ENCODE data around the gene GATAD2A.
A peak's percentile ranks its signal among the peaks of the same experiment; 100 is the strongest.

The GATAD2A gene

GRCh38 chr19:19534556-19535265 lies 129.2 kb downstream of the GATAD2A start:
- no peak for DNase-seq

DNA sequence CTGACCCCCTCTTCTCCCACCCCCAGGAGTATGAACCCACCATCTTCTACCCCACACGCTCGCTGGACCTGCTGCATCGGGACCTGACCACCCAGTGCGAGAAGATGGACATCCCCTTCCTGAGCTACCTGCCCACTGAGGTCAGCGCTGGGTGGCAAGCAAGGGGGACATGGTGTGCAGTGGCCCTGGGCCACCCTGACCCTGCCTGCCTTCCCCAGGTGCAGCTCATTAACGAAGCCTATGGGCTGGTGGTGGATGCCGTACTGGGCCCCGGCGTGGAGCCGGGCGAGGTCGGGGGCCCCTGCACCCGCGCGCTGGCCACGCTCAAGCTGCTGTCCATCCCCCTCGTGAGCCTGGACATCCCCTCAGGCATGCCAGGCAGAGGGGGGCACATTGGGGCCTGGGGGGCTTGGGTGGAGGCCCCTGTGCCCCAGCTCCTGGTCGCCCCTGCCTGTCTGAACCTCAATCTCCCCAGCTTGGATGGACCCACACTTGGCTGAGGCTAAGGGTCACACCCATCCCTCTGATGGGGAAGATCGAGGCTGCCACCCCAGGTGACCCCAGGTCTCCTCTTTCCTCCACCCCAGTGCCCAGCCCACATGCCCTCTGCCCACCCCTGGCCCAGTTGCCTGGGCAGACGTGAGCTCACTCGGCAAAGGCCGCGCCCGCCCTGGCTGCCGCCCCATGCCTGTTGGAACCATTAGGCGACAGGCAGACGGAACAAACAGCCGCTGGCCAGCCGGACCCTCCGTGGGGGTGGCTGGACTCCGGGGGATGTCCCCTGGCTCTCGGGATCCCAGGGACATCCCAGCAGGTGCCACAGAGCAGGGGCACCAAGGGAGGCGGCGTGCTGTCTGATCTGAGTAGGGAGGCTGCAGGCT lies 130.1 kb downstream of the GATAD2A start:
- no peak for DNase-seq

- DNase-seq, result no peak
Measured at GRCh38 chr19:19537075-19538048, 131.9 kb downstream of the GATAD2A start.

DNA sequence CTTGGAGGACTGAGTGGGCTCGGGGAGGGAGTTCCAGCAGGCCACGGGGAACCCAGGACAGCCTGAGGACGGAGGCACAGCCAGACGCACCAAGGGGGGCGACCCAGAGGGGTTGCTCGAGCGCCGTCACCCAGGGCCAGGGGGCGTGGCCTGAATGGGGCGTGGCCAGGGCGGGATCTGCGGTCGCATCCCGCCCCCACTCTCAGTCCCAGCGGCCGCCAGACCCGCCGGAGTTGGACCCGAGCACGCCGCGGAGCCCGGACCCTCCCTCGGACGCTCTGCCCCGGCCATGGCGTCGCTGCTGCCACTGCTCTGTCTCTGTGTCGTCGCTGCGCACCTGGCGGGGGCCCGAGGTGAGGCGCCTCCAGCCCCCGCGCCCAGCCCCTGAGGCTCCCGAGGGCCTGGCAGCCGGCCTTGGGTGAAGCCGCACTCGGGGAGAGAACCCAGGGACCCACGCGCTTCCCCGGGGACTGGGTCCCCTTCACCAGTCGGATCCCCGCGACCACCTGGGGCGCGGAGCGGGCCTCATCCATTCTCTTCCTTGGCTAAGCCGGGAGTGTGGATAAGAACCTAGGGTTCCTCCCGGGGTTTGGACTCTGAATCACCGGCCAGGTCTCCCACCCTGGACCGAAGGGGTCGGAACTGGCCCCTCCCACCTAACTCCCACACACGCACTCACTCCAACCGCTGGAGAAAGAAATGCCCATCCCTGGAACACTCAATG lies 132.7 kb downstream of the GATAD2A start, which contains the start of gene CILP2:
CILP2 (plus strand) TSS at position 205 of the 724 bp plus-strand sequence; CDS start at position 290, 85 bp downstream.
- no peak for DNase-seq

DNA sequence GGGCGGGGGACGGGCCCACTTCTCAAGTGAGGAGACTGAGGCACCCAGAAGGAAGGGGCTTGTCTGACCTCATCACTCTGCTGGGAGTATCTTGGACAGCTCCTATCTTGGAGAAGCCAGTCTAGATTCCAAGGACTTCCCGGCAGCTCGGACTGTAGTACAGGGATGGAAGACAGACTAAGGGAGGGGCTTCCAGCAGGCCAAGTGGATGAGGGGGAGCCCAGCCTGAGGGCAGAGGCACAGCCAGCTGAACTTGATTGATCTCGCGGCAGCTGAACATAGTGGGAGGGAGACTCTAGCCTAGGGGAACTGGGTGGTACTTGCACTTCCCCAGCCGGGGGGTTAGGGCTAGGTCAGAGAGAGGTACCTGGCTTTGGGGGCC lies 133.3 kb downstream of the GATAD2A start:
- no peak for DNase-seq

GRCh38 chr19:19539698-19540063 lies 134.2 kb downstream of the GATAD2A start:
- no peak for DNase-seq

- DNase-seq, result peak; percentile 59
Measured at GRCh38 chr19:19540064-19540714, 134.7 kb downstream of the GATAD2A start.

- peak; percentile 79 for DNase-seq
Measured at GRCh38 chr19:19540715-19541515, 135.4 kb downstream of the GATAD2A start.

DNA sequence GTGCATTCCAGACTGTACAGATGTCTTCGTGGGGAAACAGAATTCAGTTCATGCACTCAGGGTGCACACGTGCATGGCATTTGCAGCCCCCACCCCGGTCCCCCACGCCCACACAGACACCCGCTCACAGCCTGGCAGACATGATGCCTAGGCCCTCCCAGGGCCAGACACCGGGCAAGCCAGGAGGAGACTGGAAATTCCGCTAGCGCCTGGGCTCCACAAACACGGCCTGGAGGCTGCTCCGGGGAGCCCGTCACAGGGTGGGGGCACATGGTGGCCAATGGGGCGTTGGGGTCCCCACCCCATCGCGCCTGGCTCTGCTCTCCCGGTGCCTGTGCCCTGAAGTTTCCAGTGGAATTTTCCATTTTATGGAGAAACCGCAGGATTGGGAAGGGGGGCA lies 136.1 kb downstream of the GATAD2A start:
- no peak for DNase-seq

- DNase-seq, result no peak
Measured at GRCh38 chr19:19542507-19542906, 137.0 kb downstream of the GATAD2A start.

- DNase-seq, result no peak
Measured at GRCh38 chr19:19543101-19543500, 137.6 kb downstream of the GATAD2A start.

GRCh38 chr19:19543640-19544039 lies 138.2 kb downstream of the GATAD2A start:
- no peak for DNase-seq

- DNase-seq, result no peak
Measured at GRCh38 chr19:19544257-19544953, 138.9 kb downstream of the GATAD2A start.

DNA sequence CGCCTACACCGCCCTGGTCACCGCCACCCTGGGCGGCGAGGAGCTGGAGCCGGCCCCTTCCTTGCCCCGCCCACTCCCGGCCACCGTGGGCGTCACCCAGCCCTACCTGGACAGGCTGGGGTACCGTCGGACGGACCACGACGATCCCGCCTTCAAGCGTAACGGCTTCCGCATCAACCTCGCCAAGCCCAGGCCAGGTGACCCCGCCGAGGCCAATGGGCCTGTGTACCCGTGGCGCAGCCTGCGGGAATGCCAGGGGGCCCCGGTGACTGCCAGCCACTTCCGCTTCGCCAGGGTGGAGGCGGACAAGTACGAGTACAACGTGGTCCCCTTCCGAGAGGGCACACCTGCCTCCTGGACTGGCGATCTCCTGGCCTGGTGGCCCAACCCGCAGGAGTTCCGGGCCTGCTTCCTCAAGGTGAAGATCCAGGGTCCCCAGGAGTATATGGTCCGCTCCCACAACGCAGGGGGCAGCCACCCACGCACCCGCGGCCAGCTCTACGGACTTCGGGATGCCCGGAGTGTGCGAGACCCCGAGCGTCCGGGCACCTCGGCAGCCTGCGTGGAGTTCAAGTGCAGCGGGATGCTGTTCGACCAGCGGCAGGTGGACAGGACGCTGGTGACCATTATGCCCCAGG lies 139.6 kb downstream of the GATAD2A start:
- no peak for DNase-seq

DNA sequence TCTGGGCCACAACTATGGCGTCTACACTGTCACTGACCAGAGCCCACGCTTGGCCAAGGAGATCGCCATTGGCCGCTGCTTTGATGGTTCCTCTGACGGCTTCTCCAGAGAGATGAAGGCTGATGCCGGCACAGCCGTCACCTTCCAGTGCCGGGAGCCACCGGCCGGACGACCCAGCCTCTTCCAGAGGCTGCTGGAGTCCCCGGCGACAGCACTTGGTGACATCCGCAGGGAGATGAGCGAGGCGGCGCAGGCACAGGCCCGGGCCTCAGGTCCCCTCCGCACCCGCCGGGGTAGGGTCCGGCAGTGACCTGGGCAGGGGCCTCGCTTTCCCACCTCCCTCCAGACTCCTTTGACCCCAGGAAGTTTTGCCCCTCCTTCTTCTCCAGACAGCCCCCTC lies 140.2 kb downstream of the GATAD2A start:
- DNase-seq, result no peak

DNA sequence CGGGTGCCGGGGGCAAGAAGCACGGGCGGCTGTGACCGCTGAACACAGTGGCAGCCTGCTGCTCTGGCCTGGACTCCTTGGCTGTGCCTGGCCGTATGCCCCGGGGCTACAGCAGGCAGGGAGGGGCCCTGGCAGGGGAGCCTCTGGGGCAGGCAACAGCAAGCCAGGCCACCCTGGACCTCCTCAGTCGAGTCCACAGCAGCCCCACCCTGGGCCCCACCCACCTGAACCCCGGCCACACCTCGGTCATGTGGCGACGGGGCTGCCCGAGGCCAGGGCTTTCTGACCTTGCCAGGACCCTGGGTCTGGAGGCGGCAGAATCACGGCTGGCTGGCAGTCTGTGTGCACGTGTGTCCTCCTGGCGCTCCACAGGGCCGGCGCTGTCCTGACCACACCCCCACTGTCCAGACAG lies 141.3 kb downstream of the GATAD2A start:
- no peak for DNase-seq

DNA sequence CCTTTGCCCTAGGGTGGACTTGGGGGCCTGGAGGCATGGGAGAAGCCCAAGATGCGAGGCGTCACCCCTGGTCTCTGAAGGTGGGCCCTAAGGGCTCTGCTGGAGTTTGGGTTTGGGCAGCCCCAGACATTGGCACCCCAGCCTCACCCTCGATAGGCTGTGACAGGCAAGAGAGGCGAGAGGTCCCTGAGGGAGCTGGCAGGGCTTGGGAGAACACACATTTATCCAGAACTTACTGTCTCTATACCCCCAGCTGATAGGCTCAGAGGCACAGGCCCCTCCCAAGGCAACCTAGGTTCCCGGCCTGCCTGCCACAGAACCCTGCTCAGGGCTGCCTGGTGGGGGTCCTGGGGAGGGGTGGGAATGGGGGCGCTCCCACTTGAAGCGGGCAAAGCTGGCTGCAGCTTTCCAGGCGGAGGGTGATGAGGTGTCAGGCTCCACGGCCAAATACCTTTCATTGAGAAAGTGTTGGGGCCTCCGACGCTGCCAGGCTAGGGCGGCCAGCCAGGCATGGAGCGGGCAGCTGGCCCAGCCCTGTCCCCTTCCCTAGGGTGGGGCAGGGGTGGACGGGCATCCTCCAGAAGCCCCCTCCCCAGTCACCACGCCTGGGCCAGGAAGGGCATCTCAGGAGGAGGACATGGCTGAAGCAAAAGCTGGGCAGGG lies 142.3 kb downstream of the GATAD2A start:
- no peak for DNase-seq

GRCh38 chr19:19548915-19549759 lies 143.7 kb downstream of the GATAD2A start:
- DNase-seq, result no peak
